K562 (cell line): ENCODE data around the gene CTSF. TPM values are rescaled to one million over a fixed set of nuclear protein-coding genes. Genes with fewer than 3 reads are reported as not detected.

ENCODE experiments used
- CBX2 ChIP-seq: fragments of 200-600 bp; sonication (generic); IDR thresholded peaks from one replicate; pipeline ENCODE4 v1.6.1; 2012; ENCODE audit warnings: mild to moderate bottlenecking, low read length, inconsistent platforms; ENCODE audit not compliant: insufficient read depth, poor library complexity, severe bottlenecking
- CCNT2 ChIP-seq: IDR thresholded peaks from 2 replicates; pipeline ENCODE4 v1.6.1; 2011; ENCODE audit warnings: borderline replicate concordance, low read depth, mild to moderate bottlenecking, moderate library complexity, mixed read lengths, low read length; ENCODE audit not compliant: insufficient read length; ENCODE audit errors: extremely low read depth
- EWSR1 ChIP-seq: fragments of 450-650 bp; IDR thresholded peaks from 2 replicates; pipeline ENCODE4 v1.6.1; 2018; ENCODE audit warnings: borderline replicate concordance, mild to moderate bottlenecking, low read depth, moderate library complexity; ENCODE audit not compliant: partially characterized antibody
- FOXJ3 ChIP-seq: sonication (generic); formaldehyde crosslinking; IDR thresholded peaks from 2 replicates; pipeline ENCODE4 v1.4.0; 2020; ENCODE audit warnings: mild to moderate bottlenecking, missing genetic modification reagents
- MYC ChIP-seq, 2 experiments: fragments of 250-450 bp in 1 of 2; sonication (Bioruptor Pico) in 1 of 2; IDR thresholded peaks; 2 replicates each; pipeline versions ENCODE4 v1.5.1 to v1.6.1; 2012 to 2021; ENCODE audit warnings: low read depth in 2 of 2, borderline replicate concordance in 1 of 2, improper control_type of control experiment in 1 of 2, low read length in 1 of 2, mild to moderate bottlenecking in 1 of 2, moderate library complexity in 1 of 2
- NRF1 ChIP-seq, 2 experiments: fragments of 450-650 bp; IDR thresholded peaks in 1 of 2; conservative IDR thresholded peaks in 1 of 2; 2 replicates each; pipeline ENCODE4 v1.6.1; 2014; ENCODE audit warnings: mild to moderate bottlenecking in 2 of 2
- POLR2A ChIP-seq: fragments of 450-650 bp; conservative IDR thresholded peaks from 2 replicates; pipeline ENCODE4 v1.6.1; 2016
- RAD51 ChIP-seq: fragments of 450-650 bp; IDR thresholded peaks from 2 replicates; pipeline ENCODE4 v1.7.1; 2016; ENCODE audit warnings: low read depth, mild to moderate bottlenecking, borderline replicate concordance
- polyA plus RNA-seq, 8 experiments: library from polyadenylated mRNA; depleted of rRNA in 4 of 8; stranded (reverse) in 5 of 8; unstranded in 3 of 8; fragments of >200 nt; fragmentation: Nextera tagmentation in 2 of 8; fragmentation: Illumina TruSeq in 1 of 8; extraction: Ambion mirVana in 2 of 8; extraction: Trizol in 1 of 8; gene quantifications; 2 replicates each; pipeline versions ENCODE4 v1.2.1 to v1.2.3, GENCODE V29; 2011 to 2014; ENCODE audit warnings: inconsistent platforms in 1 of 8, missing spikeins in 1 of 8
- total RNA-seq, 7 experiments: library from RNA; depleted of rRNA in 6 of 7; stranded (reverse); fragments of >200 nt in 6 of 7; fragmentation: Illumina TruSeq in 2 of 7; extraction: Trizol in 2 of 7; gene quantifications; 2 replicates each; pipeline versions ENCODE4 v1.2.1 to v1.2.3, GENCODE V29; 2011 to 2021; ENCODE audit warnings: low replicate concordance in 1 of 7
- TF ChIP-seq, protein P1 (sequence below): sonication (generic); formaldehyde crosslinking; IDR thresholded peaks from 2 replicates; pipeline ENCODE4 v1.8.1; 2023; ENCODE audit warnings: mild to moderate bottlenecking, missing genetic modification reagents
- TF ChIP-seq, protein P2 (sequence below), 2 experiments: fragments of 450-650 bp; formaldehyde crosslinking in 1 of 2; IDR thresholded peaks; 2 replicates each; pipeline versions ENCODE4 v1.4.0 to v1.6.1; 2014 to 2020; ENCODE audit warnings: mild to moderate bottlenecking in 2 of 2, borderline replicate concordance in 1 of 2, low read depth in 1 of 2
- TF ChIP-seq, protein P3 (sequence below): fragments of 450-650 bp; IDR thresholded peaks from 2 replicates; pipeline ENCODE4 v1.6.1; 2017; ENCODE audit warnings: mild to moderate bottlenecking, moderate library complexity
- TF ChIP-seq, protein P4 (sequence below): fragments of 450-650 bp; IDR thresholded peaks from 2 replicates; pipeline ENCODE4 v1.6.1; 2016; ENCODE audit warnings: antibody characterized with exemption

CTSF gene
- total and polyA plus RNA-seq, 9 of the 15 experiments (the other 6 are each of a cell fraction or from before 2014, with no cell fraction given): 0.41 to 10.5 (median 3.8) TPM

DNA sequence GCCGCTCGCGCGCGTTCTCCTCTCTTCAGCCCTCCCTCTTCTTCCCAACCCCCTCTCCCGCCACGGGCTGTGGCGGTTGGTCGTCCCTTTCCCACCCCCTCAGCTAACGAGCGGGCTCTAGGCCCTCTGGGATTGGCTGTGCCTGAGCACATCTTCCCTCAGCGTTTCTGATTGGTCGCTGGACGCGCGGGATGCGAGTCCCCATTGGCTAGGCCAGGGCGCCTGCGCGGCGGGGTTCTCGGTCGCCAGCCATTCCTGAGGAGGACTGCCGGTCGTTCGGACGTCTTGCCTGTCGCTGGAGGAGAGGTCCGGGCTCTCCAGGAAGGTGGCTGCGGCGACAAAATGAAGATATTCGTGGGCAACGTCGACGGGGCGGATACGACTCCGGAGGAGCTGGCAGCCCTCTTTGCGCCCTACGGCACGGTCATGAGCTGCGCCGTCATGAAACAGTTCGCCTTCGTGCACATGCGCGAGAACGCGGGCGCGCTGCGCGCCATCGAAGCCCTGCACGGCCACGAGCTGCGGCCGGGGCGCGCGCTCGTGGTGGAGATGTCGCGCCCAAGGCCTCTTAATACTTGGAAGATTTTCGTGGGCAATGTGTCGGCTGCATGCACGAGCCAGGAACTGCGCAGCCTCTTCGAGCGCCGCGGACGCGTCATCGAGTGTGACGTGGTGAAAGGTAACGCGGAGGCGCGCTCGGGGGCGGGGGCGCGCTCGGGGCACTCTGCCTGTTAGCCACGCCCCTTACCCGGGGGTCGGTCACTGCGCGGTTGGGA, 48.2 kb upstream of the CTSF start, which contains the start of gene RBM14 (continued):
- TF ChIP-seq, protein P1, sequence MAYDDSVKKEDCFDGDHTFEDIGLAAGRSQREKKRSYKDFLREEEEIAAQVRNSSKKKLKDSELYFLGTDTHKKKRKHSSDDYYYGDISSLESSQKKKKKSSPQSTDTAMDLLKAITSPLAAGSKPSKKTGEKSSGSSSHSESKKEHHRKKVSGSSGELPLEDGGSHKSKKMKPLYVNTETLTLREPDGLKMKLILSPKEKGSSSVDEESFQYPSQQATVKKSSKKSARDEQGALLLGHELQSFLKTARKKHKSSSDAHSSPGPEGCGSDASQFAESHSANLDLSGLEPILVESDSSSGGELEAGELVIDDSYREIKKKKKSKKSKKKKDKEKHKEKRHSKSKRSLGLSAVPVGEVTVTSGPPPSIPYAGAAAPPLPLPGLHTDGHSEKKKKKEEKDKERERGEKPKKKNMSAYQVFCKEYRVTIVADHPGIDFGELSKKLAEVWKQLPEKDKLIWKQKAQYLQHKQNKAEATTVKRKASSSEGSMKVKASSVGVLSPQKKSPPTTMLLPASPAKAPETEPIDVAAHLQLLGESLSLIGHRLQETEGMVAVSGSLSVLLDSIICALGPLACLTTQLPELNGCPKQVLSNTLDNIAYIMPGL (CRISPR knock-in tag): peak; percentile 52; the same call in 1 of the 2 replicates
- TF ChIP-seq NRF1 (conservative IDR thresholded peaks at IDR 0.05 in 1 of 2, IDR thresholded peaks at IDR 0.05 in 1 of 2): peak; percentile 98
- TF ChIP-seq, protein P2, sequence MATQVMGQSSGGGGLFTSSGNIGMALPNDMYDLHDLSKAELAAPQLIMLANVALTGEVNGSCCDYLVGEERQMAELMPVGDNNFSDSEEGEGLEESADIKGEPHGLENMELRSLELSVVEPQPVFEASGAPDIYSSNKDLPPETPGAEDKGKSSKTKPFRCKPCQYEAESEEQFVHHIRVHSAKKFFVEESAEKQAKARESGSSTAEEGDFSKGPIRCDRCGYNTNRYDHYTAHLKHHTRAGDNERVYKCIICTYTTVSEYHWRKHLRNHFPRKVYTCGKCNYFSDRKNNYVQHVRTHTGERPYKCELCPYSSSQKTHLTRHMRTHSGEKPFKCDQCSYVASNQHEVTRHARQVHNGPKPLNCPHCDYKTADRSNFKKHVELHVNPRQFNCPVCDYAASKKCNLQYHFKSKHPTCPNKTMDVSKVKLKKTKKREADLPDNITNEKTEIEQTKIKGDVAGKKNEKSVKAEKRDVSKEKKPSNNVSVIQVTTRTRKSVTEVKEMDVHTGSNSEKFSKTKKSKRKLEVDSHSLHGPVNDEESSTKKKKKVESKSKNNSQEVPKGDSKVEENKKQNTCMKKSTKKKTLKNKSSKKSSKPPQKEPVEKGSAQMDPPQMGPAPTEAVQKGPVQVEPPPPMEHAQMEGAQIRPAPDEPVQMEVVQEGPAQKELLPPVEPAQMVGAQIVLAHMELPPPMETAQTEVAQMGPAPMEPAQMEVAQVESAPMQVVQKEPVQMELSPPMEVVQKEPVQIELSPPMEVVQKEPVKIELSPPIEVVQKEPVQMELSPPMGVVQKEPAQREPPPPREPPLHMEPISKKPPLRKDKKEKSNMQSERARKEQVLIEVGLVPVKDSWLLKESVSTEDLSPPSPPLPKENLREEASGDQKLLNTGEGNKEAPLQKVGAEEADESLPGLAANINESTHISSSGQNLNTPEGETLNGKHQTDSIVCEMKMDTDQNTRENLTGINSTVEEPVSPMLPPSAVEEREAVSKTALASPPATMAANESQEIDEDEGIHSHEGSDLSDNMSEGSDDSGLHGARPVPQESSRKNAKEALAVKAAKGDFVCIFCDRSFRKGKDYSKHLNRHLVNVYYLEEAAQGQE (IDR thresholded peaks at IDR 0.05; ENCODE audit: borderline replicate concordance): no peak
- TF ChIP-seq, protein P2 (CRISPR knock-in tag; IDR thresholded peaks at IDR 0.05; ENCODE audit: low read depth): no peak
- TF ChIP-seq, protein P3, sequence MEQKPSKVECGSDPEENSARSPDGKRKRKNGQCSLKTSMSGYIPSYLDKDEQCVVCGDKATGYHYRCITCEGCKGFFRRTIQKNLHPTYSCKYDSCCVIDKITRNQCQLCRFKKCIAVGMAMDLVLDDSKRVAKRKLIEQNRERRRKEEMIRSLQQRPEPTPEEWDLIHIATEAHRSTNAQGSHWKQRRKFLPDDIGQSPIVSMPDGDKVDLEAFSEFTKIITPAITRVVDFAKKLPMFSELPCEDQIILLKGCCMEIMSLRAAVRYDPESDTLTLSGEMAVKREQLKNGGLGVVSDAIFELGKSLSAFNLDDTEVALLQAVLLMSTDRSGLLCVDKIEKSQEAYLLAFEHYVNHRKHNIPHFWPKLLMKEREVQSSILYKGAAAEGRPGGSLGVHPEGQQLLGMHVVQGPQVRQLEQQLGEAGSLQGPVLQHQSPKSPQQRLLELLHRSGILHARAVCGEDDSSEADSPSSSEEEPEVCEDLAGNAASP: no peak
- peak; percentile 85 for TF ChIP-seq MYC (IDR thresholded peaks at IDR 0.05; ENCODE audit: low read depth, low read length)
- TF ChIP-seq MYC (CRISPR knock-in tag; IDR thresholded peaks at IDR 0.05; ENCODE audit: borderline replicate concordance, low read depth): peak; percentile 62; the same call in 1 of the 2 replicates
- no peak for TF ChIP-seq RAD51
- TF ChIP-seq, protein P4, sequence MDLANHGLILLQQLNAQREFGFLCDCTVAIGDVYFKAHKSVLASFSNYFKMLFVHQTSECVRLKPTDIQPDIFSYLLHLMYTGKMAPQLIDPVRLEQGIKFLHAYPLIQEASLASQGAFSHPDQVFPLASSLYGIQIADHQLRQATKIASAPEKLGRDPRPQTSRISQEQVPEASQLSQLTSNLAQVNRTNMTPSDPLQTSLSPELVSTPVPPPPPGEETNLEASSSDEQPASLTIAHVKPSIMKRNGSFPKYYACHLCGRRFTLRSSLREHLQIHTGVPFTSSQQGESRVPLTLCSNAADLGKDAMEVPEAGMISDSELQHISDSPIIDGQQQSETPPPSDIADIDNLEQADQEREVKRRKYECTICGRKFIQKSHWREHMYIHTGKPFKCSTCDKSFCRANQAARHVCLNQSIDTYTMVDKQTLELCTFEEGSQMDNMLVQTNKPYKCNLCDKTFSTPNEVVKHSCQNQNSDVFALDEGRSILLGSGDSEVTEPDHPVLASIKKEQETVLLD: peak; percentile 86
- peak; percentile 27 for TF ChIP-seq CCNT2
- no peak for TF ChIP-seq FOXJ3
- TF ChIP-seq EWSR1: no peak
- peak; percentile 100 for TF ChIP-seq POLR2A
- no peak for TF ChIP-seq CBX2
